Measurements from ENCODE around the gene CMSS1. TPM values are rescaled to one million over a fixed set of nuclear protein-coding genes. Genes with fewer than 3 reads are reported as not detected.

CMSS1 gene
- total and polyA plus RNA-seq, 2 donors (not counting 1 experiment from before 2014, with no cell fraction given), result 7.3 to 22.8 TPM

DNA sequence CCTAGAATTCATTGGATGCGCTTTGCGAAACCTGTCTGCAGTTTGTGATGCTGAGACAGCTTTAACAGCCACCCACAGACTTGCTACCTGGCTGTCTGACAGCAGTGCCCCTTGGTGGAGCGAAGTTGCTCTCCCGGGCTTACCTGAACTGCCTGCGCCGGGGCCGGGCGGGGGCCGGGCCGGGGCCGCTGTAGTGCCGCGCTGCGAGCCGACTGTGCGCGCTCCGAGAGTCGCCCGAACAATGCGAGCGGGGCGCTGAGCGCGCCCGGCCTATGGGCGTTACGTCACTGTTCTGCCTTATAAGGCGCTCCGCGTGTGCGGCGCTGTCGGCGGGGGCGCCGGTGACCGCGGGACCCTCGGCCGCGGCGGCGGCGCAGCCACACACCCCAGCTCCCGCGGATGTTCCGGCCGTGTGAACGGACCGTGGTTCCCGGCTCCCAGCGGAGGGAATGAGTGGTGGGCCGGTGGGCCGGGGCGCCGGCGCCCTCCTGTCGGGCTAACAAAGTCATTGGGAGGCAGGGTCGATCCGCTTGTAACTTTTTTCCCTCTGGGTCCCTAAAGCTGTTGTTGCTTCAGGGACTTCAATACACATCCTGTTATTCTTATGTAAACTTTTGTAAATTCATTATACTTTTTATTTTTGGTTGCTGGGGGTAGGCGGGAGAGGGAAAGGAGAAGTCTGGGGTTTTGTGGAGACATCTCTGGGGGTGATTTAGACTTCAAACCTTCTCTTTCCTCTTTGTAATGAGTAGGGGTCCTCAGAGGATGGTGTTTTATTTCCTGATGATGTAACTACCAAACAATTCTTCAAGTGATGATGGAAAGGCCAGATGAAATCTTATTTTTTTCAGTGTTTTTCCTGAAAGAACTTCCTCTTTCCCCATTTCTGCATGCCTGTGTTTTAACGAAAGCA, 58.5 kb downstream of the CMSS1 start:
- peak overlapping the region; percentile 89 for H3K4me3 Mint-ChIP-seq
- ATAC-seq (ENCODE audit: low read depth) (peak; percentile 97), DNase-seq (peak; percentile 86)
- TF ChIP-seq, protein P1, sequence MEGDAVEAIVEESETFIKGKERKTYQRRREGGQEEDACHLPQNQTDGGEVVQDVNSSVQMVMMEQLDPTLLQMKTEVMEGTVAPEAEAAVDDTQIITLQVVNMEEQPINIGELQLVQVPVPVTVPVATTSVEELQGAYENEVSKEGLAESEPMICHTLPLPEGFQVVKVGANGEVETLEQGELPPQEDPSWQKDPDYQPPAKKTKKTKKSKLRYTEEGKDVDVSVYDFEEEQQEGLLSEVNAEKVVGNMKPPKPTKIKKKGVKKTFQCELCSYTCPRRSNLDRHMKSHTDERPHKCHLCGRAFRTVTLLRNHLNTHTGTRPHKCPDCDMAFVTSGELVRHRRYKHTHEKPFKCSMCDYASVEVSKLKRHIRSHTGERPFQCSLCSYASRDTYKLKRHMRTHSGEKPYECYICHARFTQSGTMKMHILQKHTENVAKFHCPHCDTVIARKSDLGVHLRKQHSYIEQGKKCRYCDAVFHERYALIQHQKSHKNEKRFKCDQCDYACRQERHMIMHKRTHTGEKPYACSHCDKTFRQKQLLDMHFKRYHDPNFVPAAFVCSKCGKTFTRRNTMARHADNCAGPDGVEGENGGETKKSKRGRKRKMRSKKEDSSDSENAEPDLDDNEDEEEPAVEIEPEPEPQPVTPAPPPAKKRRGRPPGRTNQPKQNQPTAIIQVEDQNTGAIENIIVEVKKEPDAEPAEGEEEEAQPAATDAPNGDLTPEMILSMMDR (IDR thresholded peaks at IDR 0.05), result no peak
- TF ChIP-seq EZH2 (IDR thresholded peaks at IDR 0.05; ENCODE audit: borderline replicate concordance, insufficient read depth, low read depth, low read length, poor library complexity, severe bottlenecking), result no peak
- peaks cover 18% of the 10 kb centered on the region for H3K4me1 Mint-ChIP-seq
- Histone ChIP-seq H3K4me1 (ENCODE audit: control insufficient read depth in 2 of 2, insufficient read depth in 2 of 2, low read length in 2 of 2) (peaks cover 6 to 8% of the 10 kb centered on the region in 2 donors), H4K20me1 (ENCODE audit: control insufficient read depth, insufficient read depth, low read length, poor library complexity, severe bottlenecking) (no peaks in the 10 kb centered on the region), H3K9ac (ENCODE audit: low read length) (peak overlapping the region; percentile 66), H3K36me3 (replicated peaks in 1 of 2; ENCODE audit: control extremely low read depth in 1 of 2, control insufficient read depth in 1 of 2, extremely low read depth in 1 of 2, insufficient read depth in 2 of 2, low read length in 1 of 2) (no peaks in the 10 kb centered on the region), H3K9me3 (ENCODE audit: control extremely low read depth in 1 of 3, control insufficient read depth in 2 of 3, insufficient read depth in 1 of 3, low read length in 2 of 3) (no peaks in the 10 kb centered on the region), H3K4me2 (replicated peaks; ENCODE audit: low read depth, low read length, poor library complexity, severe bottlenecking) (peak overlapping the region; percentile 76), H3K27me3 (replicated peaks in 1 of 4; ENCODE audit: control extremely low read depth in 1 of 4, control insufficient read depth in 3 of 4, insufficient read depth in 4 of 4, low read length in 3 of 4) (no peaks in the 10 kb centered on the region), H3K27ac (ENCODE audit: low read length in 2 of 2) (peak overlapping the region; percentile 24 to 71), H3K79me2 (ENCODE audit: control insufficient read depth, insufficient read depth, low read length) (no peaks in the 10 kb centered on the region), H2AFZ (ENCODE audit: insufficient read depth, low read depth, low read length, poor library complexity, severe bottlenecking) (peak overlapping the region; percentile 85), H3K4me3 (ENCODE audit: control extremely low read depth in 1 of 5, extremely low read depth in 1 of 5, insufficient read depth in 1 of 5, low read depth in 2 of 5, low read length in 4 of 5) (peak overlapping the region; percentile 52 to 74 (median 64))
- peak overlapping the region; percentile 5 for H3K27ac Mint-ChIP-seq
- intact Hi-C loops (cut with micrococcal nuclease), result loop anchor here (1.0 to 5.0 kb wide), 4 partner anchors 171 to 525 kb away; partner anchors contain the start of genes LNP1, TBC1D23 and TOMM70
- ChIA-PET CTCF (interaction anchor here (0.6 kb wide), 1 partner anchor 33 kb away, joined by 3 read pairs; no protein-coding TSS in a partner anchor), POLR2A (no interaction called here)
- H3K27me3 Mint-ChIP-seq, result no peaks in the 10 kb centered on the region
- H3K9me3 Mint-ChIP-seq (ENCODE audit: insufficient read depth), result no peaks in the 10 kb centered on the region
- under 1% methylated on average over 56 of the region's 63 CpGs for WGBS (ENCODE audit: insufficient coverage)

Measured in B cell (primary cell).